ENCODE results near the gene SLC25A31.

Gene SLC25A31

GRCh38 chr4:127737295-127737694 is 7.1 kb downstream of the SLC25A31 start:
- Histone ChIP-seq H3K36me3 (no peaks in the 10 kb centered on the region), H3K9me3 (no peaks in the 10 kb centered on the region), H3K9ac (no peak overlapping the region), H3K27me3 (no peaks in the 10 kb centered on the region), H3K27ac (no peak overlapping the region), H3K4me3 (no peak overlapping the region), H3K4me2 (no peak overlapping the region), H3K4me1 (no peaks in the 10 kb centered on the region), H4K20me1 (no peaks in the 10 kb centered on the region)
- TF ChIP-seq Cebpa-rat (IDR thresholded peaks at IDR 0.05) = no peak

GRCh38 chr4:127741247-127741646 is 11.0 kb downstream of the SLC25A31 start:
- Histone ChIP-seq H3K9ac (no peak overlapping the region), H3K27ac (no peak overlapping the region), H3K4me3 (no peak overlapping the region), H3K4me1 (no peaks in the 10 kb centered on the region), H3K36me3 (no peaks in the 10 kb centered on the region), H3K27me3 (no peaks in the 10 kb centered on the region), H4K20me1 (no peaks in the 10 kb centered on the region), H3K9me3 (no peaks in the 10 kb centered on the region), H3K4me2 (no peak overlapping the region)
- no peak for TF ChIP-seq Cebpa-rat (IDR thresholded peaks at IDR 0.05)

- no peak overlapping the region for H3K4me2 ChIP-seq
- H3K27me3 ChIP-seq = no peaks in the 10 kb centered on the region
- no peak overlapping the region for H3K4me3 ChIP-seq
- no peak overlapping the region for H3K9ac ChIP-seq
- no peak overlapping the region for H3K27ac ChIP-seq
- H3K36me3 ChIP-seq = no peaks in the 10 kb centered on the region
- no peak for TF ChIP-seq Cebpa-rat (IDR thresholded peaks at IDR 0.05)
- no peaks in the 10 kb centered on the region for H4K20me1 ChIP-seq
- H3K9me3 ChIP-seq = peaks cover 21% of the 10 kb centered on the region
- no peaks in the 10 kb centered on the region for H3K4me1 ChIP-seq
Measured at GRCh38 chr4:127747883-127748282, 17.7 kb downstream of the SLC25A31 start.

GRCh38 chr4:127748957-127749356 is 18.8 kb downstream of the SLC25A31 start:
- no peak overlapping the region for H3K4me3 ChIP-seq
- no peak overlapping the region for H3K27ac ChIP-seq
- no peak overlapping the region for H3K4me2 ChIP-seq
- H3K9me3 ChIP-seq = peaks cover 21% of the 10 kb centered on the region
- no peaks in the 10 kb centered on the region for H3K27me3 ChIP-seq
- no peak overlapping the region for H3K9ac ChIP-seq
- no peaks in the 10 kb centered on the region for H3K4me1 ChIP-seq
- no peaks in the 10 kb centered on the region for H3K36me3 ChIP-seq
- no peak for TF ChIP-seq Cebpa-rat (IDR thresholded peaks at IDR 0.05)
- no peaks in the 10 kb centered on the region for H4K20me1 ChIP-seq

- H4K20me1 ChIP-seq = no peaks in the 10 kb centered on the region
- peaks cover 8% of the 10 kb centered on the region; the same call in 1 of the 2 replicates for H3K9me3 ChIP-seq
- no peak for TF ChIP-seq Cebpa-rat (IDR thresholded peaks at IDR 0.05)
Measured at GRCh38 chr4:127756906-127757305, 26.7 kb downstream of the SLC25A31 start.

GRCh38 chr4:127759228-127759820 is 29.1 kb downstream of the SLC25A31 start:
- Histone ChIP-seq H3K27ac (no peak overlapping the region), H3K9me3 (peaks cover 8% of the 10 kb centered on the region; the same call in 1 of the 2 replicates), H3K9ac (no peak overlapping the region), H3K27me3 (no peaks in the 10 kb centered on the region), H3K4me2 (no peak overlapping the region), H3K4me3 (no peak overlapping the region), H3K4me1 (no peaks in the 10 kb centered on the region), H4K20me1 (no peaks in the 10 kb centered on the region), H3K36me3 (no peaks in the 10 kb centered on the region)
- no peak for TF ChIP-seq Cebpa-rat (IDR thresholded peaks at IDR 0.05)

More at GRCh38 chr4:127756906-127757305, 26.7 kb downstream of the SLC25A31 start:
- no peak overlapping the region for H3K4me3 ChIP-seq
- H3K27ac ChIP-seq = no peak overlapping the region
- H3K4me2 ChIP-seq = no peak overlapping the region
- no peaks in the 10 kb centered on the region for H3K36me3 ChIP-seq
- H3K27me3 ChIP-seq = no peaks in the 10 kb centered on the region
- H3K9ac ChIP-seq = no peak overlapping the region
- no peaks in the 10 kb centered on the region for H3K4me1 ChIP-seq

- no peak for TF ChIP-seq Cebpa-rat (IDR thresholded peaks at IDR 0.05)
- Histone ChIP-seq H3K9me3 (peaks cover 8% of the 10 kb centered on the region; the same call in 1 of the 2 replicates), H3K9ac (no peak overlapping the region), H4K20me1 (no peaks in the 10 kb centered on the region), H3K4me2 (no peak overlapping the region), H3K36me3 (no peaks in the 10 kb centered on the region), H3K27me3 (no peaks in the 10 kb centered on the region), H3K4me1 (no peaks in the 10 kb centered on the region), H3K27ac (no peak overlapping the region), H3K4me3 (no peak overlapping the region)
Measured at GRCh38 chr4:127759893-127760292, 29.7 kb downstream of the SLC25A31 start.

GRCh38 chr4:127771535-127772275 is 41.5 kb downstream of the SLC25A31 start:
- Histone ChIP-seq H3K27me3 (no peaks in the 10 kb centered on the region), H3K4me3 (no peak overlapping the region), H3K9ac (no peak overlapping the region), H3K4me2 (no peak overlapping the region), H3K36me3 (no peaks in the 10 kb centered on the region), H3K27ac (no peak overlapping the region), H3K9me3 (no peaks in the 10 kb centered on the region), H3K4me1 (no peaks in the 10 kb centered on the region), H4K20me1 (no peaks in the 10 kb centered on the region)
- TF ChIP-seq Cebpa-rat (IDR thresholded peaks at IDR 0.05) = no peak

GRCh38 chr4:127772769-127773671 is 42.8 kb downstream of the SLC25A31 start:
- no peaks in the 10 kb centered on the region for H4K20me1 ChIP-seq
- TF ChIP-seq Cebpa-rat (IDR thresholded peaks at IDR 0.05) = no peak

More at GRCh38 chr4:127772769-127773671, 42.8 kb downstream of the SLC25A31 start:
- Histone ChIP-seq H3K27ac (no peak overlapping the region), H3K4me1 (no peaks in the 10 kb centered on the region), H3K9me3 (no peaks in the 10 kb centered on the region), H3K4me3 (no peak overlapping the region), H3K4me2 (no peak overlapping the region), H3K36me3 (no peaks in the 10 kb centered on the region), H3K9ac (no peak overlapping the region), H3K27me3 (no peaks in the 10 kb centered on the region)

Measured in BLaER1 (cell line).